ENCODE data around the gene ZNF597.

The ZNF597 gene

GRCh38 chr16:3389663-3390338, 53.5 kb downstream of the ZNF597 start:
- TF ChIP-seq, protein P1, sequence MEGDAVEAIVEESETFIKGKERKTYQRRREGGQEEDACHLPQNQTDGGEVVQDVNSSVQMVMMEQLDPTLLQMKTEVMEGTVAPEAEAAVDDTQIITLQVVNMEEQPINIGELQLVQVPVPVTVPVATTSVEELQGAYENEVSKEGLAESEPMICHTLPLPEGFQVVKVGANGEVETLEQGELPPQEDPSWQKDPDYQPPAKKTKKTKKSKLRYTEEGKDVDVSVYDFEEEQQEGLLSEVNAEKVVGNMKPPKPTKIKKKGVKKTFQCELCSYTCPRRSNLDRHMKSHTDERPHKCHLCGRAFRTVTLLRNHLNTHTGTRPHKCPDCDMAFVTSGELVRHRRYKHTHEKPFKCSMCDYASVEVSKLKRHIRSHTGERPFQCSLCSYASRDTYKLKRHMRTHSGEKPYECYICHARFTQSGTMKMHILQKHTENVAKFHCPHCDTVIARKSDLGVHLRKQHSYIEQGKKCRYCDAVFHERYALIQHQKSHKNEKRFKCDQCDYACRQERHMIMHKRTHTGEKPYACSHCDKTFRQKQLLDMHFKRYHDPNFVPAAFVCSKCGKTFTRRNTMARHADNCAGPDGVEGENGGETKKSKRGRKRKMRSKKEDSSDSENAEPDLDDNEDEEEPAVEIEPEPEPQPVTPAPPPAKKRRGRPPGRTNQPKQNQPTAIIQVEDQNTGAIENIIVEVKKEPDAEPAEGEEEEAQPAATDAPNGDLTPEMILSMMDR (IDR thresholded peaks at IDR 0.05), result no peak
- no peak for TF ChIP-seq ZFX (IDR thresholded peaks at IDR 0.05; ENCODE audit: borderline replicate concordance)
- H3K27ac ChIP-seq, result no peak overlapping the region

GRCh38 chr16:3388325-3388724, 55.0 kb downstream of the ZNF597 start:
- TF ChIP-seq ZFX (IDR thresholded peaks at IDR 0.05; ENCODE audit: borderline replicate concordance), result no peak
- TF ChIP-seq, protein P1 (IDR thresholded peaks at IDR 0.05), result no peak
- no peak overlapping the region for H3K27ac ChIP-seq

DNA sequence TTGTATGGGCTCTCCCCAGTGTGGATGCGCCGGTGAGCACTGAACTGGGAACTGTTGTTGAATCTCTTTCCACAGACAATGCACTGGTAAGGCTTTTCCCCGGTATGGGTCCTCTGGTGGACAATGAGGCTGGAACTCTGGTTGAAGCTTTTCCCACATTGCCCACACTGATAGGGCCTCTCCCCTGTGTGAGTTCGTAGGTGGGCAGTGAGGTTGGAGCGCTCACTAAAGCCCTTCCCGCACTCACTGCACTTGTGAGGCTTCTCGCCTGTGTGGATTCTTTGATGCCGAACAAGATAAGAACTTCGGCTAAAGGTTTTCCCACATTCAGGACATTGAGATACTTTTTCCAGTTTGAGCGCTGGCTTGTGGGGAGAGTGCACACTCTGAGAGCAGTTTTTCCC, 60.3 kb downstream of the ZNF597 start:
- no peak overlapping the region for H3K27ac ChIP-seq
- TF ChIP-seq, protein P1 (IDR thresholded peaks at IDR 0.05), result no peak
- no peak for TF ChIP-seq ZFX (IDR thresholded peaks at IDR 0.05; ENCODE audit: borderline replicate concordance)

All from 22Rv1 (cell line).